Right atrium auricular region (tissue), 2 donors: ENCODE data around the gene CAMK2G. TPM values are rescaled to one million over a fixed set of nuclear protein-coding genes. Genes with fewer than 3 reads are reported as not detected.
A peak's percentile ranks its signal among the peaks of the same experiment; 100 is the strongest.

ENCODE experiments used
- DNase-seq: peaks from one replicate; pipeline ENCODE4 v3.0.0-alpha.2; 2019; ENCODE audit warnings: low spot score
- H3K27ac ChIP-seq, 2 donors: fragments of 200-600 bp; sonication (generic); 1 replicate in 1 of 2; 2 replicates in 1 of 2; pipeline ENCODE4 v1.5.1; 2016 to 2019
- H3K27me3 ChIP-seq, 2 donors: fragments of 200-600 bp; sonication (generic); one replicate each; pipeline versions ENCODE4 v1.5.1 to v1.6.0; 2017 to 2019
- H3K36me3 ChIP-seq: fragments of 200-600 bp; sonication (generic); one replicate; pipeline ENCODE4 v1.5.1; 2016
- H3K4me1 ChIP-seq, 2 donors: fragments of 200-600 bp; sonication (generic); one replicate each; pipeline versions ENCODE4 v1.5.1 to v1.6.0; 2017 to 2019
- H3K4me3 ChIP-seq, 2 donors: fragments of 200-600 bp; sonication (generic); 1 replicate in 1 of 2; 2 replicates in 1 of 2; pipeline ENCODE4 v1.5.1; 2017 to 2019; ENCODE audit warnings: mild to moderate bottlenecking in 1 of 2, moderate library complexity in 1 of 2
- H3K9me3 ChIP-seq, 2 donors: fragments of 200-600 bp; sonication (generic); one replicate each; pipeline ENCODE4 v1.5.1; 2019
- CTCF ChIP-seq, 2 donors: fragments of 200-600 bp; sonication (generic); IDR thresholded peaks; one replicate each; pipeline ENCODE4 v1.5.1; 2019; ENCODE audit warnings: antibody characterized with exemption in 2 of 2
- total RNA-seq, 2 donors: library from RNA; depleted of rRNA; stranded (reverse); fragments of >200 nt; gene quantifications; one replicate each; pipeline ENCODE4 v1.1.0, GENCODE V29; 2016

Gene CAMK2G
- total RNA-seq, 2 donors from 2014 or later: 12.1 to 17.4 TPM

DNA sequence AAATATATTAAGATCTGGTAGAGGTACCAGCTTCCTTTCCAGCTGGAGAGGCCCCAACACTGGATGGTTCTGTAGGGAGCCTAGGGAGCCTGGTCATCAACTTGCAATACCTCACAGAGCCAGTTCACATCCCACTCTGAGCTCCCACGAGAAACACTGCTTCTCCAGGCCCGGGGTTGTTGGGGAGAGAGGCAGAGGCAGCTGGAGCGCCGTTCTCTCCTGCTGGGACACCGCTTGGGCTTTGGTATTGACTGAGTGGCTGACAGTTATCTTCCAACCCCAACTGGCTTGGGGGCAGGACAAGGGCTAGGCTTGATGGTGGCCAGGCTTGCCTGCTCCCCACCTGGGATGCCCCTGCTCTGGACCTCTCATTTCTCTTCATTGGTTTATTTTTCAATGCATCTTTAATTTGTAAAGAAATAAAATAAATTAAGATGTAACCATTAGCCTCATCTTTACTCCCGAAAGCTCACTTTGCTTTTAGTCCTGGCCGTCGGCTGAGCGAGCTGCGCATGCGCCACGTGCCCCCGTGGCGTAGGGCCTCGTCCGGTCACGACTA, 102.6 kb downstream of the CAMK2G start:
- Histone ChIP-seq H3K4me1 (peaks cover 3 to 39% of the 10 kb centered on the region in 2 donors), H3K27ac (peak overlapping the region; percentile 99), H3K36me3 (peaks cover 58% of the 10 kb centered on the region), H3K4me3 (peak overlapping the region; percentile 93 to 95), H3K27me3 (no peaks in the 10 kb centered on the region), H3K9me3 (no peaks in the 10 kb centered on the region)
- peak; percentile 91 for DNase-seq
- TF ChIP-seq CTCF (IDR thresholded peaks at IDR 0.05): no peak

GRCh38 chr10:73769396-73769795, 105.0 kb downstream of the CAMK2G start:
- H3K36me3 ChIP-seq: peaks cover 70% of the 10 kb centered on the region
- H3K9me3 ChIP-seq: no peaks in the 10 kb centered on the region
- no peak overlapping the region for H3K4me3 ChIP-seq
- TF ChIP-seq CTCF (IDR thresholded peaks at IDR 0.05): no peak
- no peaks in the 10 kb centered on the region for H3K27me3 ChIP-seq
- H3K27ac ChIP-seq: no peak overlapping the region
- no peak for DNase-seq
- peaks cover 0 to 21% of the 10 kb centered on the region in 2 donors for H3K4me1 ChIP-seq

- no peak overlapping the region for H3K4me3 ChIP-seq
- H3K27ac ChIP-seq: no peak overlapping the region
- H3K36me3 ChIP-seq: peaks cover 75% of the 10 kb centered on the region
- peaks cover 0 to 16% of the 10 kb centered on the region in 2 donors for H3K4me1 ChIP-seq
- H3K9me3 ChIP-seq: no peaks in the 10 kb centered on the region
- DNase-seq: no peak
- no peaks in the 10 kb centered on the region for H3K27me3 ChIP-seq
- no peak for TF ChIP-seq CTCF (IDR thresholded peaks at IDR 0.05)
Observed at GRCh38 chr10:73768881-73769280, 105.5 kb downstream of the CAMK2G start.

DNA sequence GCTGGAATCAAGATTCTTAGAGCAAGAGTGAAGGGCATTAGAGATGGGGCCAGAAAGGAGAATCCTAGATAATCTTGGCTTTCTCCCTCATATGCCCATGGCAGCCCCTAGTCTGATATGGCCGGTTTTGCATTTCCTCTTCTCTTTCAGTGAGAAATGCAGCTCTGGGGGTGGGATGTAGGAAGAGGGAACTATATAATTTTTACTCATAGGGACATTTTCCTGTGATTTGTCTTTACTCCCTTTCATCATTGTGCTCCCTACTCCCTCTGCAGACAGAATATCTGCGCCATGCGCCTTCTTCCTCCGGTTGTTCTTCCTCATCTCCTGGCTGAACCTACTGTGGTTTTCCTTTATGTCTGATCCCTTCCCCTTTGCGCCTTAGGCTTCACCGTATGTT, 109.3 kb downstream of the CAMK2G start:
- no peak for TF ChIP-seq CTCF (IDR thresholded peaks at IDR 0.05)
- Histone ChIP-seq H3K4me3 (no peak overlapping the region), H3K36me3 (peaks cover 100% of the 10 kb centered on the region)

DNA sequence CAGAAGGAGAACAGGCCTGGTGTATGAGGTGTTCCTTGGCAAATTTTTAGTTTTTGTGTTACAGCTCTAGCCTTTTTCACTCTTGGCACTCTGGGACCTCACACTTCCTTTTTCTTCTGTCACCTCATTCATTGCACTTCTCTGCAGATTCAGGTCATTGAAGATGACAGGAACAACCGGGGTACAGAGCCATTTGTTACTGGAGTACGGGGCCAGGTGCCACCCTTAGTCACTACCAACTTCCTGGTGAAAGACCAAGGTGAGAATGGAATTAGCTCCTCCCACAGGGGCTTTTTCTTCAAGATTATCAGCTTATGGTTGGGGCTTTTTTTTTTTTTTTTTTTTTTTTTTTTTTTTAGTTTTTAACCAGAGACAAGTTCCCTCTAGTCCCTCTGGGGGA, 111.0 kb downstream of the CAMK2G start:
- no peaks in the 10 kb centered on the region for H3K9me3 ChIP-seq
- no peaks in the 10 kb centered on the region for H3K4me1 ChIP-seq
- no peak overlapping the region for H3K27ac ChIP-seq
- DNase-seq: no peak
- no peak for TF ChIP-seq CTCF (IDR thresholded peaks at IDR 0.05)
- H3K36me3 ChIP-seq: peaks cover 98% of the 10 kb centered on the region
- H3K4me3 ChIP-seq: no peak overlapping the region
- no peaks in the 10 kb centered on the region for H3K27me3 ChIP-seq

More for the DNA sequence above, 109.3 kb downstream of the CAMK2G start:
- no peak overlapping the region for H3K27ac ChIP-seq
- no peaks in the 10 kb centered on the region for H3K4me1 ChIP-seq
- no peaks in the 10 kb centered on the region for H3K27me3 ChIP-seq
- no peaks in the 10 kb centered on the region for H3K9me3 ChIP-seq
- no peak for DNase-seq

- Histone ChIP-seq H3K36me3 (peaks cover 93% of the 10 kb centered on the region), H3K27me3 (no peaks in the 10 kb centered on the region), H3K27ac (no peak overlapping the region), H3K4me3 (no peak overlapping the region), H3K4me1 (no peaks in the 10 kb centered on the region), H3K9me3 (no peaks in the 10 kb centered on the region)
- no peak for TF ChIP-seq CTCF (IDR thresholded peaks at IDR 0.05)
- DNase-seq: no peak
Observed at GRCh38 chr10:73762915-73763314, 111.4 kb downstream of the CAMK2G start.
